A673 (cell line): ENCODE results near the gene MOK. TPM values are rescaled to one million over a fixed set of nuclear protein-coding genes. Genes with fewer than 3 reads are reported as not detected.

Source experiments
- BruUV-seq: library from RNA; stranded (reverse); fragments of 400-500 nt; replicated peaks from 2 replicates; lab custom pipeline; 2021; lab: Mats Ljungman, UMichigan
- CTCF ChIA-PET: fragments of 300-600 bp; sonication (Branson Sonifier 250); formaldehyde crosslinking; loops from one replicate; lab custom pipeline; 2022; ENCODE audit warnings: antibody characterized with exemption; lab: Charles Lee
- POLR2A ChIA-PET: fragments of 300-600 bp; sonication (Branson Sonifier 250); formaldehyde crosslinking; loops from one replicate; lab custom pipeline; 2022; ENCODE audit warnings: antibody characterized with exemption; ENCODE audit not compliant: low non-redundant PET; lab: Charles Lee
- DNase-seq: peaks from one replicate; pipeline ENCODE4 v3.0.0-alpha.2; 2015; ENCODE audit warnings: low spot score
- H3K27ac ChIP-seq: fragments of 200-600 bp; sonication (generic); 2 replicates; pipeline ENCODE4 v1.5.1; 2016; ENCODE audit warnings: mixed run types, low read depth, mild to moderate bottlenecking, mixed read lengths, antibody characterized with exemption, low read length; ENCODE audit not compliant: poor library complexity, severe bottlenecking
- H3K27me3 ChIP-seq: fragments of 200-600 bp; sonication (generic); replicated peaks from 2 replicates; pipeline ENCODE4 v1.6.1; 2017; ENCODE audit warnings: mixed run types, low read depth, mild to moderate bottlenecking, mixed read lengths, antibody characterized with exemption, low read length; ENCODE audit not compliant: insufficient read depth, poor library complexity
- H3K36me3 ChIP-seq: fragments of 200-600 bp; sonication (generic); 2 replicates; pipeline ENCODE4 v1.6.1; 2016; ENCODE audit warnings: mixed run types, mild to moderate bottlenecking, mixed read lengths, antibody characterized with exemption, low read length; ENCODE audit not compliant: insufficient read depth, poor library complexity, severe bottlenecking
- H3K4me1 ChIP-seq: fragments of 200-600 bp; sonication (generic); 2 replicates; pipeline ENCODE4 v1.6.1; 2017; ENCODE audit warnings: mixed run types, mild to moderate bottlenecking, mixed read lengths, antibody characterized with exemption, low read length; ENCODE audit not compliant: insufficient read depth, poor library complexity, severe bottlenecking
- H3K4me3 ChIP-seq: fragments of 200-600 bp; sonication (generic); 2 replicates; pipeline ENCODE4 v1.5.1; 2016; ENCODE audit warnings: low read depth, mixed run types, mild to moderate bottlenecking, mixed read lengths, low read length; ENCODE audit not compliant: poor library complexity, severe bottlenecking
- H3K9me3 ChIP-seq: fragments of 200-600 bp; sonication (generic); 2 replicates; pipeline ENCODE4 v1.6.1; 2016; ENCODE audit warnings: mixed run types, low read depth, mild to moderate bottlenecking, mixed read lengths, antibody characterized with exemption, low read length; ENCODE audit not compliant: poor library complexity, severe bottlenecking
- CTCF ChIP-seq: fragments of 300-800, 200-600 bp; sonication (generic); conservative IDR thresholded peaks from 2 replicates; pipeline ENCODE4 v1.5.1; 2017; ENCODE audit warnings: low read depth, mild to moderate bottlenecking, antibody characterized with exemption, low read length, moderate library complexity, mixed read lengths
- EZH2 ChIP-seq: fragments of 200-600 bp; sonication (generic); IDR thresholded peaks from 2 replicates; pipeline ENCODE4 v1.6.1; 2017; ENCODE audit warnings: borderline replicate concordance, low read depth, mild to moderate bottlenecking, mixed read lengths, antibody characterized with exemption, low read length; ENCODE audit not compliant: poor library complexity, severe bottlenecking
- intact Hi-C: fragments of 100-400 bp; cut with micrococcal nuclease; formaldehyde crosslinking; loops from one replicate; pipeline ENCODE4 v1.10.0; 2022; ENCODE audit not compliant: unreplicated experiment
- total RNA-seq: library from RNA; stranded (reverse); gene quantifications from 2 replicates; pipeline ENCODE4 v1.2.3, GENCODE V29; 2021

MOK gene
- total RNA-seq, 1 experiment from 2014 or later: 27.4 TPM

GRCh38 chr14:102351023-102351422, 46.1 kb upstream of the MOK start:
- H3K27me3 ChIP-seq: no peaks in the 10 kb centered on the region
- no TSS peak for BruUV-seq
- H3K9me3 ChIP-seq: no peaks in the 10 kb centered on the region
- ChIA-PET CTCF (no interaction called here), POLR2A (no interaction called here)
- TF ChIP-seq CTCF: no peak
- no peak for DNase-seq
- no peaks in the 10 kb centered on the region for H3K4me1 ChIP-seq
- peaks cover 25% of the 10 kb centered on the region for H3K36me3 ChIP-seq
- no peak overlapping the region for H3K27ac ChIP-seq
- no peak overlapping the region for H3K4me3 ChIP-seq
- intact Hi-C loops: no loop called here

DNA sequence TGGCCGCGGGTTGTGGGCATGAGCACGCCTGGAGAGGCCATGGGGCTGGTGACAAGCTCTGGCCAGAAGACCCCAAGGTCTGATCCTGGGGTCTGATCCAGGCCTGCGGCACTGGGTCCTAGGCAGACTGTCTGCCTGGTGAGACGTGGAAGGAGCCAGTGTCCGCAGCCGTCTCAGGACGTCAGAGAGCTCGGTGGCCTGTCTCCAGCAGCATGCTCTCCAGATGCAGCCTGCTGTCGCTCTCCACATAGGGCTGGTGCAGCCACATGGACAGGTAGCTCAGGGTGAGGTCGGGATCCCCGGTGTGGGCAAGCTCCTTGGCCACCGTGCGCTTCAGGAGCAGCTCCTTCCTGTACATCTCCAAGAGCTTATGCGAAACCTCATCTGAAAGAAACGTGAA, 43.4 kb upstream of the MOK start:
- H3K27ac ChIP-seq: no peak overlapping the region
- intact Hi-C loops: no loop called here
- CTCF ChIA-PET: no interaction called here
- POLR2A ChIA-PET: no interaction called here
- TF ChIP-seq CTCF: no peak
- no peak overlapping the region for H3K4me3 ChIP-seq
- no peaks in the 10 kb centered on the region for H3K27me3 ChIP-seq
- no TSS peak for BruUV-seq
- DNase-seq: no peak
- H3K36me3 ChIP-seq: peaks cover 35% of the 10 kb centered on the region
- no peaks in the 10 kb centered on the region for H3K9me3 ChIP-seq
- H3K4me1 ChIP-seq: no peaks in the 10 kb centered on the region

DNA sequence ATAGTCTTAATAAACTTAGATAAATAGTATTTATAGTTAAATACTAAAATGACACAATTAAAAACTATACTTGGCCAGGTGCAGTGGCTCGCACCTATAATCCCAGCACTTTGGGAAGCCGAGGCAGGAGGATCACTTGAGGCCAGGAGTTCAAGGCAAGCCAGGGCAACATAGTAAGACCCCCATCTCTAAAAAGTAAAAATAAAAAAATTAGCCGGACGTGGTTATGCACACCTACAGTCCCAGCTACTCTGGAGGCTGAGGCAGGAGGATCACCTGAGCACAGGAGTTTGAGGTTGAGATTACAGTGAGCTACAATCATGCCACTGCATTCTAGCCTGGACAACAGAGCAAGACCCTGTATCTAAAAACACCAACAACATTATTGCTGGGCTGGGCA, 41.7 kb upstream of the MOK start:
- peaks cover 36% of the 10 kb centered on the region for H3K36me3 ChIP-seq
- no peak overlapping the region for H3K27ac ChIP-seq
- H3K9me3 ChIP-seq: no peaks in the 10 kb centered on the region
- POLR2A ChIA-PET: no interaction called here
- TF ChIP-seq CTCF: no peak
- TF ChIP-seq EZH2: no peak
- H3K27me3 ChIP-seq: no peaks in the 10 kb centered on the region
- no peak for DNase-seq
- BruUV-seq: no TSS peak
- CTCF ChIA-PET: no interaction called here
- H3K4me1 ChIP-seq: no peaks in the 10 kb centered on the region
- intact Hi-C loops: no loop called here
- H3K4me3 ChIP-seq: no peak overlapping the region
